GM04503 (cell line): ENCODE results near the gene CCDC51.
"Not testable (repeated sequence)": the region's sequence is repeated elsewhere in the genome, so short reads cannot be mapped to it uniquely, and the experiment has no call there.

Experiments used
- DNase-seq: peaks from one replicate; pipeline ENCODE4 v3.0.0-alpha.2; 2012; ENCODE audit warnings: low read depth

CCDC51 gene

DNA sequence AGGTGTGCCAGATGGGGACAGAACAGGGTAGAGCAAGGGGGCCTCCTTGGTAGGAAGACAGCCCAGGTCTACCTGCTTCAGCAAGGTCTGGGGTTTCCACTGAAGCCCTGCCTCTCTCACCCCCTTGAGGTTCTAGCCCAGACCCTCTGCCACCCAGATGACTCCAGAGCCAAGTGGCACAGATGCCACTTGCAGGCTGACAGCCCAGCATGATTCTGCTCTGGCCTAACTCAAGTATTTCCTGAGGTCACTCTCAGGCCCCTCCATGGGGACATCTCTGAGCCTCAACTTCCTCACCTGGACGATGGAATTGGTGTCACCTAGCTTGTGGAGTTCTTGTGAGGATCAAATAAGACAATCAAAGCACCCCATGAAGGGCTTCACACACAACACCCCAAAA lies 33.9 kb downstream of the CCDC51 start:
- DNase-seq, result no peak

DNA sequence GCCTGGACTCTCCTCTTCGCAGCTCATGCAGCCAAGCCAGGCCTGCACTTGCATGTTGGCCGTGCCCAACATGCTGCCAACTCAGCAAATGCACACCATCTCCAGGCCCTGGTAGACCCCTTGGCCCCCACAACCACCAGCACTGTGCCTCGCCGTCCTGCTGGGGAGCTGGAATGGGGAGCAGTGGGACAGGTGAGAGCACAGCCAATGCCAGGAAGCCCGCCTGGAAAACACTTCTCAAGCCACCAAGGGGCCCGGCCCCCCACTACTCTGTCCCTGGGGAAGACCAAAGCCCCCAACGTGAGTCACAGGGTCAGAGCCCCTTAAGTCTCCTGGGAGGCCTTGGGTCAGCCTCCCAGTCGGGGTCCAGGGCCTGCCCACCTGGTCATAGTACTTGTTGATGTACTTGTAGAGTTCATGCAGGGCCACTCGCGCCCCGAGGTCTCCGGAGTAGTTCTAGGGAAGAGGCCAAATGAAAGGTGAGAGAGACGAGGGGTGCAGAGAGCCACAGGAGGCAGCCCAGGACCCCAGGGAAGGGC lies 34.5 kb downstream of the CCDC51 start:
- DNase-seq, result no peak

DNA sequence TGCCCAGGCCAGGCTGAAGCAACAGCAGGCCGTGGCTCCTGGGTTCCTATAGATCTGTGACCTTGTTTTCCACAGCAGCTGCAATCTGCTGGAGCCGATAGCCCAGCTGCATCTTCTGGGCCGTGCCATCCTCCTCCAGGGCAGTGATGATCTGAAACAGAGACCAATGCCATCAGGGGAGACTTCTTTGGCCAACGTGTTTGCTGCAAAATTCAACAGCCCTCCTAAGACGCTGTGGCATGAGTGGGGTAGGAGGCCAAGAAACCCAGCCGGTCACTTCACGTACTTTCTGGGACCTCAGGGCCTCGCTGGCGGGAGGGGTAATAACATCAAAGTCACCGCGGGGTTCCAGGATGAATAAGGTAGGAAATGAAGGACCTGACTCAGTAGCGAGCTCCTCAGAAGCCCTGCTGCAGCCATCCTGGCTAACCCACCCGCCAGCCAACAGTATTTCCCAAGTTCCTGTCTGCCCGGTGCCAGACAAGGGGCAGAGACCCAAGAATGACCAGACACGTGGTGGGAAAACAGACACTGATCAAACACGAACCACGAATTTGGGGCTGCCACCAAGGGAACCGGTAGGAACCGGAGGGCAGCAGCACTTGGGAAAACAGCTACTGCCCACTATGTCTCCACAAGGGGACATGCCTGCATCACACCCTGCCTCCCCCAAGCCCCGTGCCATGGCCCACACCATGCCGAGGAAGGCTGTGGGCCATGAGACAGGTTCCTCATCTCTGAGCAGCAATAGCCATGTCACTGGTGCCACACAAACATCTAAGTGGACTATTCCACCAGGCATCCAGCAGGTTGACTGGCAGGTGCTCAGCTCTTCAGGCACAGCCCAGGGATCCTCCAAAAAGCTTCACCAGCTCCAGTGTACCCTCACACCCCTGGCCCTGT lies 35.2 kb downstream of the CCDC51 start:
- no peak for DNase-seq

DNA sequence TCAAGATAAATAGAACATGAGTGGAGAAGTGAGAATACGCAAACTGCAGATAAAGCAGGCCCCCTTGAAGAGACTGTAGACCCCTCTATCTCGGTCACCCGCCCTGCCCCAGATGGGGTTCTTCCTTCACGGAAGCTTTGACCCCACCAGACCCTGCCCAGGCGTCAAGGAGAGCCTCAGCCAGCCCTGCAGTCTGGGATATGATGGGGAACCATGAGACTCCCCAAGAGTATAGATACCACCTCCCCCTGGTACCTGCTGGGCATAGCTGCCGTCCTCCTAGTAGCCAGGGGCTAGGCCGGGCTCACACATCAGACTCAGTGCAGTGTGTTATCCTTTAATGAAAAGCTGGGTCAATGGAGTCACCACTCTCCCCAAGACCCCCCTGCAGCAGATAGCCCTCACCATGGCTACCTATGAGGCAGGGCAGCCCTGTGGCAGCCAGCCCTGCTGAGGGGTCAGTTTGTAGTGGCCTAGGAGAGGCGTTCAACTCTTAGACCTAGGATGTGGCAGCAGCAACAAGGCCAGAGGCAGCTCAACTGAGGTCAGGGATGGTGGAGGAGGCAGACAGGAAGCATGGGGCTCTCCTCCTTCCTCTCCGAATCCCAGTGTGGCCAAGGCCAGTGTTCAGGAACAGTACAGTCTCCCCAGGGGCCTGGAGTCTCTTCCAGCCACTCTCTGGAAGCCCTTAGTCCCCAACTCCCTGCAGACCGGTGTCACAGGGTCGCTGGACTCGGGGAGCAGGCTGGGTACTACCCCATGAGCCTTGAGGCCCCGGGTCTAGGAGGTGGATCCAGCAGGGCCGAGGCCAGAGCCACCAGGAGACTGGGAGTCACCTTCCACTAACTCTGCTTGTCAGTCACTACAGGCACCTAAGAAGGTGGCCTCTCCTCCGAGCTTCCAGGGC lies 36.1 kb downstream of the CCDC51 start:
- no peak for DNase-seq

DNA sequence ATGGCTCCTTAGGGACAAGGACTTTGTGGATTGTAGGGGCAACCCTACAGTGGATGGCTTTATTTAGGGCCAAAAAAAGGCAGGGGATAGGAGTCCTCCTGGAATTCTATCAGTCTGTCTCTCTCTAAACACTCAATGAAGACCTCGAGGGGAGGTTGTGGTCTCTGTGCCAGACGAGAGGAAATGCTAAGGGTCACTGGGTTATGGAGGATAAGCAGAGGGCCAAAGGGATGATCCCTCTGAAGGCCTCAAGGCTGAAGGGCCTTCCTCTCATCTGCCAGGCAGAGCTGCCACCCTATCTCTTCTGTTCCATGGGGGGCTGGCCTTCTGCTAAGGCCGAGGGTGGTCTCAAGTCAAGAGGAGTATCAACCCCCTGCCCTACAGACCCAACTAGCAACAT lies 37.0 kb downstream of the CCDC51 start:
- DNase-seq, result no peak

DNA sequence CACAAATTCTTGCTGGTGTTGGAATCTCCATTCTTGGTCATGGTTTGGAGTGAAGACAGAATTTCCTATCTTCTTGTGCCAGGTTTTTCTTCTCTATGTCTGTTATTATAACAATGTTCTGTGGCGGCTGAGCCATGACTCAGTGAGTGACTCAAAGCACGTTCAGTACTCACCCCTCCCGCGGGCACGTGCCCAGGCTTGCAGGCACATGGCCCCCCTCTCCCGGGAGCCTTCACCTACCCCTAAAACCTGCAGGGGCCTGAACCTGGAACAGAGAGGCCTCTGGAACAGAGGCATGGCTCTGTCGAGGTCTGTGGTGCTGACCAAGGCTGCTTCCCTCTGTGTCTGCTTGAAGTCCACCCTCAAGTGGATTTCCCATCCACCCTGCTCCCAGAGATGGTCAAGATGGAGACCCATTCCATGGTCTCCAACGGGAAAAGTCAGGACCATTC lies 37.6 kb downstream of the CCDC51 start:
- peak; percentile 85 for DNase-seq

DNA sequence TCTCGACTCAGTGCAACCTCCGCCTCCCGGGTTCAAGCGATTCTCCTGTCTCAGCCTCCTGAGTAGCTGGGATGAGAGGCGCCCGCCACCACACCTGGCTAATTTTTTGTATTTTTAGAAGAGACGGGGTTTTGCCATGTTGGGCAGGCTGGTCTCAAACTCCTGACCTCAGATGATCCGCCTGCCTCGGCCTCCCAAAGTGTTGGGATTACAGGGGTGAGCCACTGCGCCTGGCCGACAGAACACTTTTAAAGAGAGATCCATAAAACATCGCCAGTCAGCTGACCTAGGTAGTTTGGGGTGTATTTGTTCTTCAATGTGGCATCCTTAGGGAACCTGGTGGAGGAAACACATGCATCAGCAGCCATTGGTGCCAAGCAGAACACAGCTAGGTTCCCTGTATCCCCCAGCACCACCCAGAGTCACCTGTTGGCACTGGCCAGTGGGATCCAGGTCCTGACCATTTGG lies 38.5 kb downstream of the CCDC51 start:
- DNase-seq, result not testable (repeated sequence)

DNA sequence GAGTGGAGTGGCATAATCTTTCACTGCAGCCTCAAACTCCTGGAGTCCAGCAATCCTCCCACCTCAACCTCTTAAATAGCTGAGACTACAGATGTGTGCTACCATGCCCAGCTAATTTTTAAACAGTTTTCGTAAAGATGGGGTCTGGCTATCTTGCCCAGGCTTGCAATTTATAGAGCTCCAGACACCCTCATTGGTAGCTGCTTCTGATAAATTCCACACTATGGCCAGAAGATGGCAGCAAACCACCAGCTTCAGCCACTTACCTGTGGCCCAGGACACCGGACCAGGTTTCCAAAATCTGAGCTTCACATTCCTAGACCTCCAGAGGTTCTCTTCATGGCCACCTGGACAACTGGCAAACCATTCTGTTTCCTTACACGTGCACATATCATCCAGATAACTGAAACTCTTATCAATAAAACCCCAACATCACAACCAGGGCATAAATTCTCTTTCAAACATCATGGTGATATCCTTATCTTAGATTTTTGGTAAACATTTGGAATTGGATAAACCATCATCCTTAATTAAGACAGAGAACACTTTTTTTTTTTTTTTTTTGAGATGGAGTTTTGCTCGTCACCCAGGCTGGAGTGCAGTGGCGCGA lies 39.0 kb downstream of the CCDC51 start:
- peak; percentile 4 for DNase-seq

DNA sequence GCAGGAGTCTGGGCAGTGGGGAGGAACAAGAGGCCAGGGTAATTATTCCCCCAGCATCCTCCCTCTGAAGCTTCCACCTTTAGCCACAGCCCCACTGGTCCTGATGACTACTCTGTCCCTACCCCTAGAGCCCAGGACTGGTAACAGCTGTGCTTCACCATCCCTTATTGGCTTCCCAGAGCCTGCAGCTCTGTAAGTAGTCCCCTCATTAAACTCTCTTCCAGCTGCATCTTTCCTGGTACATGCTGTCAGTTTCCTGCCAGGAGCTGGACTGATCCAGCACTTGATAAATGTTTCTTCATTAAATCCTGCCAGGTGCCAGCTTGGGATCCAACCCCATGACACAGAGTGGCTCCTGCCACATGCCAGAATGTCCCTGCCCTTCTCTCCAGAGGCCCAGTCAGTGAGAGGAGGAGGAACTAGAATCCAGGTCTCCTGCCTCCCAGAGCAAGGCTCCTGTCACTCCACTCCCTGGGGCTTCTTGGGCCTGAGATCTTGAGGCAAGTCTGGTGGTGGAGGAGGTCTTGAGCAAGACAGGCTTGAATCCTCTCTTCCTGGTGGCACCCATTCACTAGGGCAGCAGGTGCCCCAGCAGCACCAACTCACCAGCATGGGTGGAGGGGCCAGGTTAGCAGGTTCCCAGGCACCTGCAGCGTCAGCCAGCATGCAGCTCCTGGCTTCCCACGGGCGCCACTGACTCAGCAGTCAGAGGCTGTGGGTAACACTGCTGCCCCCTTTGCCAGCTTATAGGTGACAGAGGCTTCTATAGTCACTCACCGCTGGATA lies 40.3 kb downstream of the CCDC51 start:
- no peak for DNase-seq

DNA sequence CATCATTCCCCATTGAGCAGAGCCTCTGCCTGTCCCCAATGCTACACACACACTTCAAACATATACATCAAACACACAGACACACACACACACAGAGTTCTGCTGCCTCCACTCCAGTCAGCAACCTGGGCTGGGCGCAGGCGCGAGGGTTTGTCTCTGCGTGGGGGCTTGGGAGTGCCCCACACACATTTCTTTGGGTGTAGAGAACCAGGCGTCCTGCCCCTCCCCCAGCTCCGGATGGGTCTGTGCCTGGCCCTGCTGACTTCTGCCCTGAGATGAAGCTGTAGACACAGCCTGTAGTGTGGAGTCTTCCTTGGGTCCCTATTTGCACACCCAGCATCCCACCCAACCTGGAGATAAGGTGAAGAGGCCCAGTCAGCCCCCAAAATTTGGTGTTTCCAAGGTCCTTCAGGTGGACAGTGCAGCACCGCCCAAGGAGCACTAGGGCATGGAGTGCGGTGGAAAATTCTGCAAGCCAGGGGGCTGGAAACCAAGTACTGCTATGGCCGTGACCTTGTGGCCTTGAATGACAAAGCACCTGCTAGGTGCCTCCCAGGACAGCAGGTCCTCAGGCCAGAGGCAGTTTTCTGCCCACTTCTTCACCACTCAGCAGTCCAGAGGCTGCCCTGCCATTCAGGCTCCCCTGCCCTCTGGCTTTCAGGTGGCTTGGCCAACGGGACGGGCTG lies 41.1 kb downstream of the CCDC51 start:
- DNase-seq, result no peak

DNA sequence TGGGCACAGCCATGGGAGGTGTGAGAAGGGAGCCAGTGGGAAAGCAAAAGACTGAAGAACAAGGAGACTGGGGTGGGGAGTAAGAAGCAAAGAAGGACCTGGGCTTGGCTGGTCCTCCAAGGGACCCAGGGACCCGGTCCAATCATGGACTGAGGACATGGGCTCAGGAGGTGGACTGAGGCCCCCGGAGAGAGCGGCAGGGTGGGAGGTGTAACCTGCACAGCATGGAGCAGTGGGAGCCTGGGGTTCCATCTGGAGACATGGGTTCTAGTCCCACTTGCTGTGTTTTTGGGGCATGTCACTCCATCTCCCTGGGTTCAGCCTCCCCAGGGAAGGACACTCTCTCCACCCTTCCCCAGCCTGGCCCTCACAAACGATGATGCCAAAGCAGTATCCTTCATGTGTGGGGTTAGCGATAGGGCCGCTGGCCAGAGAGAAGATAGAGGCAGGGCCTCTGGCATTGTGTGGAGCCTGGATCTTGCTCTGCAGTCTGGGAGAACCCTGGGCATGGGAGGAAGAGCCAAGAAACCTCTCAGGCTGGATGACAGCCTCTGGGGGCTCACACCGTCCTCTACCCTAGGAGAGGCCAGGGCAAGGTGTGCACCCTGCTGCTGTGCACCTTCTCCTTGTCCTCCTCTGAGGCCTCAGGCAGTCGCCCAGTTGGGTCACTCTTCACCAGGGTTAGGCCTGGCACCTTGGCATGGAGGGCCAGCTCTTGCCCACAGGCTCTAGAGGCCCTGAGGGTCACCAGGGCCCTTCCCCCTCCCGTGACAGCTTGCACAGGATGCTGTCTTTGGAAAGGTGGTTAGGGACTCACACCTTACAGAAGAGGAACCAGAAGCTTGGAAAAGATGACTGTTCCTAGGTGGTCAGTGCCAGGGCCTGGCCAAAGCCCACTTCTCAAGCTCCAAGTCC lies 41.9 kb downstream of the CCDC51 start:
- no peak for DNase-seq

DNA sequence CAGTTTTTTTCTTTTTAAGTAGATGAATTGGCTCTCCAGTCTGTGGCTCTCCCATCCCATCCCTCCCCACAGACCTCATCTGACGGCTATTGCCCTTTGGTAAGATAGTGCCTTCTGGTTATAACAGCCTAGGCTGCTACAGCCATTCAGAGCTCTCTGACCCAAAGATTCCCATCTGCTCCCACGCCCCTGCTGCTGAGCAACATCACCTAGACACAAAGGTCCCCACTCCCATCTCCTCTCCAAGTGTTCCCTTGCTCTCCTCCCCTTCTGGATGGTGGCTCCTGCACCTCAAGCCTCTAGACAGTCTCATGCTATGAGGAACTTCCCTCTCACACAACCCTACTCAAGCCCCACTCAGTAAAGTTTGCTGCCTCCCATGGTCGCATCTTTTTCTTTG lies 44.2 kb downstream of the CCDC51 start:
- no peak for DNase-seq

DNA sequence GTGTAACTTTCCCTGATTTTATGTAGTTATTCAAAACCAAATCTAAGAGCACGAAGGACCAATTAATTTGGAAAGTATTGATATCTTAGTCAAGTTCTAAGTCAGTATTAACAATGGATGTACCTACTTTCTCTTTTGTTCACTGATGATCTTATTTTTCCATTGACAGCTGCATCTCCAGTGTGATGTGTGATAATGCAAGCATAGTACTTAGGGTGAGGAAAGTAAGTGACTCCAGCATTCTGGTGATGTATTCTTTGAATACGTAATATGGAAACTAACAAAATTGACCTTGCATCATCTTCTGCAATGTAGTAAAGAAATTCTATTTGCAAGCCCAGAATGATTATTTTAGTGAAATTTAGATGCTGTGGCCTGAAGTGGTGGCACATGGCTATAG lies 45.5 kb downstream of the CCDC51 start:
- DNase-seq, result no peak

DNA sequence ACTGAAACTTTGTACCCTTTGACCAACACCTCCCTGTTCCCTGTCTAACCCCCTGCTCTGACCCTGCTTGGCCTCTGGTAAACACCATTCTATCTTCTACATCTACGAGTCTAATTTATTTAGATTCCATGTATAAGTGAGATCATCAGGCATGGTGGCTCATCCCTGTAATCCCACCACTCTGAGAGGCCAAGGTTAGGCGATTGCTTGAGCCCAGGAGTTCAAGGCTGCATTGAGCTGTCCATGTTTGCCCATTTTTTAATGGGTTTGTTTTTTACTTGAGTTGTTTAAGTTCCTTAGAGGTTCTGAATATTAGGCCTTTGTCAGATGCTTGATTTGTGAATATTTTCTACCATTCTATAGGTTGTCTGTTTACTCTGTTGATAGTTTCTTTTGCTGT lies 51.0 kb downstream of the CCDC51 start:
- no peak for DNase-seq

DNA sequence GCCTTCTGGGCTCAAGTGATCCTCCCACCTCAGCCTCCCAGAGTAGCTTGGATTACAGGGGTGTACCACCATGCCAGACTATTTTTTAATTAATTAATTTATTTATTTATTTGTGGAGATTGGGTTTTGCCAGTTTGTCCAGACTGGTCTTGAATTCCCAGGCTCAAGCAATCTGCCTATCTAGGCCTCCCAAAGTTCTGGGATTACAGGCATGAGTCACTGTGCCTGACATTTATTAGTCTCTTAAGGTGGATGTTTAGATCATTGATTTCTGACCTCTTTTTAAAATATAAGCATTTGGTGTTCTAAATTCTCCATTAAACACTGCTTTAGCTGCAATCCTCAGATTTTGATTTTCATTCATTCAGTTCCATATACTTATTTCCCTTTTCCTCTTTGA lies 52.3 kb downstream of the CCDC51 start:
- DNase-seq, result no peak
